Natural killer cell (primary cell): ENCODE results near the gene ATF5. TPM values are rescaled to one million over a fixed set of nuclear protein-coding genes. Genes with fewer than 3 reads are reported as not detected.

ENCODE experiments used
- ATAC-seq, 3 donors: fragments of 150-1000 bp in 2 of 3; fragments of 200-7000 bp in 1 of 3; cut with Tn5 transposase; 1 replicate in 1 of 3; 2 replicates in 2 of 3; pipeline ENCODE4 v1.10.0; 2021; ENCODE audit warnings: mild to moderate bottlenecking in 2 of 3, moderate library complexity in 2 of 3
- DNase-seq, 2 donors: peaks; one replicate each; pipeline versions ENCODE4 v3.0.0 to v3.0.0-alpha.2; 2013 to 2021; ENCODE audit warnings: mixed read lengths in 1 of 2
- H3K27ac ChIP-seq: one replicate; pipeline ENCODE4 v1.5.1; 2013; ENCODE audit warnings: mild to moderate bottlenecking, low read length
- H3K27me3 ChIP-seq: one replicate; pipeline ENCODE4 v1.6.1; 2013; ENCODE audit warnings: low read length; ENCODE audit not compliant: control insufficient read depth, insufficient read depth
- H3K36me3 ChIP-seq: one replicate; pipeline ENCODE4 v1.6.1; 2013; ENCODE audit warnings: low read length; ENCODE audit not compliant: control insufficient read depth, insufficient read depth
- H3K4me1 ChIP-seq: one replicate; pipeline ENCODE4 v1.6.1; 2013; ENCODE audit warnings: low read length; ENCODE audit not compliant: control insufficient read depth, insufficient read depth
- H3K4me3 ChIP-seq: one replicate; pipeline ENCODE4 v1.5.1; 2013; ENCODE audit warnings: low read length
- H3K9me3 ChIP-seq: one replicate; pipeline ENCODE4 v1.6.1; 2013; ENCODE audit warnings: low read length; ENCODE audit not compliant: control insufficient read depth, insufficient read depth
- H3K27ac Mint-ChIP-seq, 2 donors: one replicate each; pipeline ENCODE4 v1.8.0; 2022; ENCODE audit warnings: mild to moderate bottlenecking in 2 of 2, mixed read lengths in 2 of 2, moderate library complexity in 1 of 2
- H3K27me3 Mint-ChIP-seq, 2 donors: one replicate each; pipeline ENCODE4 v1.8.0; 2022; ENCODE audit warnings: low read depth in 2 of 2, mixed read lengths in 2 of 2
- H3K36me3 Mint-ChIP-seq: one replicate; pipeline ENCODE4 v1.8.0; 2022; ENCODE audit warnings: mixed read lengths
- H3K4me1 Mint-ChIP-seq, 2 donors: one replicate each; pipeline ENCODE4 v1.8.0; 2022; ENCODE audit warnings: mixed read lengths in 2 of 2
- H3K4me3 Mint-ChIP-seq: one replicate; pipeline ENCODE4 v1.8.0; 2022; ENCODE audit warnings: mild to moderate bottlenecking, moderate library complexity, mixed read lengths
- H3K9me3 Mint-ChIP-seq, 2 donors: one replicate each; pipeline ENCODE4 v1.8.0; 2022; ENCODE audit warnings: mixed read lengths in 2 of 2
- WGBS: methylation state at CpG from one replicate; pipeline ENCODE4 v1.1.7; 2013; ENCODE audit warnings: missing lambda C conversion rate; ENCODE audit not compliant: insufficient coverage; 5-methylcytosine and 5-hydroxymethylcytosine counted together
- intact Hi-C: fragments of 100-400 bp; cut with micrococcal nuclease; formaldehyde crosslinking; loops from one replicate; pipeline ENCODE4 v1.14.2; 2022
- total RNA-seq, 4 donors: library from RNA; stranded (reverse); fragments of 120-200 nt in 1 of 4; gene quantifications; one replicate each; pipeline versions ENCODE4 v1.2.3 to v1.2.4, GENCODE V29; 2013 to 2022
- TF ChIP-seq, protein P1 (sequence below): fragments of 200-600 bp; IDR thresholded peaks from one replicate; pipeline ENCODE4 v1.8.0; 2022; ENCODE audit warnings: antibody characterized with exemption

The ATF5 gene
- total RNA-seq, 3 donors from 2014 or later (not counting 1 experiment from before 2014, with no cell fraction given), result 11.7 to 15.4 (median 14.2) TPM

DNA sequence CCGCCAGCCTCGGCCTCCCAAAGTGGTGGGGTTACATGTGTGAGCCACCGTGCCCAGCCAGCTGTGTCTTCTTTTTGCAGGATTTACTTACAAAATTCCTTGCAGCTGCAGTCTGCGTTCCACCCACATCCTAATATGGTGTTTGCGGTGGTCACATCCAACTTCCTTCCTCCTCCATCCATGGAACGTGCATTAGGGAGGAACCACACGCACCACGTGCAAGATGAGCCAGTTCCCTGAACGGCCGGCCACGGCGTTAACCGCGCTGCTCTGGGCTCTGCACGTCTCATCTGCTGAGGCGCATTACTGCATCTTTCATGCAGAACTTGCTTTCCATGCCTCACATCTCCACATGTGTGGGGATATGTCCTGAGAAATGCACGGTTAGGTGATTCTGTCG is 45.0 kb downstream of the ATF5 start:
- H3K4me3 Mint-ChIP-seq, result no peak overlapping the region
- Histone ChIP-seq H3K9me3 (no peaks in the 10 kb centered on the region), H3K4me3 (no peak overlapping the region), H3K36me3 (peaks cover 34% of the 10 kb centered on the region), H3K27me3 (no peaks in the 10 kb centered on the region), H3K4me1 (peaks cover 2% of the 10 kb centered on the region), H3K27ac (no peak overlapping the region)
- no peaks in the 10 kb centered on the region for H3K36me3 Mint-ChIP-seq
- no peaks in the 10 kb centered on the region for H3K9me3 Mint-ChIP-seq
- no peaks in the 10 kb centered on the region for H3K27me3 Mint-ChIP-seq
- TF ChIP-seq, protein P1, sequence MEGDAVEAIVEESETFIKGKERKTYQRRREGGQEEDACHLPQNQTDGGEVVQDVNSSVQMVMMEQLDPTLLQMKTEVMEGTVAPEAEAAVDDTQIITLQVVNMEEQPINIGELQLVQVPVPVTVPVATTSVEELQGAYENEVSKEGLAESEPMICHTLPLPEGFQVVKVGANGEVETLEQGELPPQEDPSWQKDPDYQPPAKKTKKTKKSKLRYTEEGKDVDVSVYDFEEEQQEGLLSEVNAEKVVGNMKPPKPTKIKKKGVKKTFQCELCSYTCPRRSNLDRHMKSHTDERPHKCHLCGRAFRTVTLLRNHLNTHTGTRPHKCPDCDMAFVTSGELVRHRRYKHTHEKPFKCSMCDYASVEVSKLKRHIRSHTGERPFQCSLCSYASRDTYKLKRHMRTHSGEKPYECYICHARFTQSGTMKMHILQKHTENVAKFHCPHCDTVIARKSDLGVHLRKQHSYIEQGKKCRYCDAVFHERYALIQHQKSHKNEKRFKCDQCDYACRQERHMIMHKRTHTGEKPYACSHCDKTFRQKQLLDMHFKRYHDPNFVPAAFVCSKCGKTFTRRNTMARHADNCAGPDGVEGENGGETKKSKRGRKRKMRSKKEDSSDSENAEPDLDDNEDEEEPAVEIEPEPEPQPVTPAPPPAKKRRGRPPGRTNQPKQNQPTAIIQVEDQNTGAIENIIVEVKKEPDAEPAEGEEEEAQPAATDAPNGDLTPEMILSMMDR, result no peak
- WGBS, result 79% methylated on average over 18 of the region's 18 CpGs
- intact Hi-C loops, result no loop called here
- no peak overlapping the region for H3K27ac Mint-ChIP-seq
- H3K4me1 Mint-ChIP-seq, result no peaks in the 10 kb centered on the region
- DNase-seq (no peak), ATAC-seq (no peak)

DNA sequence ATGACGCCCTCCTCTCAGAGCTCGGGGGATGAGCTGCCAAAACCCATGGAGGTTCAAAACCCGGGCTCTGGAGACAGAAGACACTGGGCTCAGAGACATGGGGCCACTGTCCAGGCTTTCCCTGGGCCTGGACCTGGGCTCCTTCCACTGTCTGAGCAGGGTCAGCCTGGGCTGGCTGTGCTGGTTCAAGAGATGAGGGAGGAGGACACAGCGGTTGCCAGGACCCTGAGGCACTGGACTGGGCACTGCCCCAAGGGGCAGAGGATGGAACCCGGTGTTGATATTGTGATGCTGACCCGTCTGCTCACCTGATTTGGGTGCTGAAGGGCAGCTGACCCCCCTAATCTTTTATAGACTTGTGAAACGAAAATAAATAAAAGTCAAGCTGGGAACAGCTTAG is 46.0 kb downstream of the ATF5 start:
- Histone ChIP-seq H3K27me3 (no peaks in the 10 kb centered on the region), H3K4me3 (no peak overlapping the region), H3K4me1 (no peaks in the 10 kb centered on the region), H3K9me3 (no peaks in the 10 kb centered on the region), H3K36me3 (peaks cover 35% of the 10 kb centered on the region), H3K27ac (no peak overlapping the region)
- Mint-ChIP-seq H3K36me3 (no peaks in the 10 kb centered on the region), H3K27ac (no peak overlapping the region), H3K4me3 (no peak overlapping the region), H3K9me3 (no peaks in the 10 kb centered on the region), H3K4me1 (no peaks in the 10 kb centered on the region), H3K27me3 (no peaks in the 10 kb centered on the region)
- TF ChIP-seq, protein P1, result no peak
- WGBS, result 93% methylated on average over 7 of the region's 7 CpGs
- intact Hi-C loops, result no loop called here
- DNase-seq (no peak), ATAC-seq (no peak)

DNA sequence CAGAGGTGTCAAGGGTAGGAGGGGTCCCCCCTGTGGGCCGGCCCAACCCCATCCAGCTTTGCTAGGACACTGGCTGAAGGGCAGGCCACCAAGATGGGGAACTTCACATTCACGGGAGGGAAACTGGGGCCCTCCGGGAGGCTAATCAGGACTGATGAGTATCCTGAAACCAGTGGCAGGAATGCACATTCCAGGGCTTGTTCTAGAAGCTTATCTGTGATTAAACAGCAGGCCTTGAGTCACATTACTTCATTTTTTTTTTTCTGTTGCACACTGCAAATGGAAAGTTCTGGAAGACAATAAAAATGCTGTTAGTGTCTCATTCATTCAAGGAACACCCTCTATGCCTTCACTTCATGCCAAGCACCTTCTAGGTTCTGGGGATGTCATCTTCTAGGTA is 47.5 kb downstream of the ATF5 start:
- Mint-ChIP-seq H3K4me3 (no peak overlapping the region), H3K9me3 (no peaks in the 10 kb centered on the region), H3K4me1 (no peaks in the 10 kb centered on the region), H3K36me3 (no peaks in the 10 kb centered on the region), H3K27ac (no peak overlapping the region), H3K27me3 (no peaks in the 10 kb centered on the region)
- H3K27ac ChIP-seq, result no peak overlapping the region
- no peaks in the 10 kb centered on the region for H3K4me1 ChIP-seq
- no peaks in the 10 kb centered on the region for H3K27me3 ChIP-seq
- H3K36me3 ChIP-seq, result peaks cover 37% of the 10 kb centered on the region
- no peak for DNase-seq
- ATAC-seq, result no peak
- TF ChIP-seq, protein P1, result no peak
- H3K4me3 ChIP-seq, result no peak overlapping the region
- no peaks in the 10 kb centered on the region for H3K9me3 ChIP-seq
- intact Hi-C loops, result no loop called here
- WGBS, result 94% methylated on average over 3 of the region's 3 CpGs

DNA sequence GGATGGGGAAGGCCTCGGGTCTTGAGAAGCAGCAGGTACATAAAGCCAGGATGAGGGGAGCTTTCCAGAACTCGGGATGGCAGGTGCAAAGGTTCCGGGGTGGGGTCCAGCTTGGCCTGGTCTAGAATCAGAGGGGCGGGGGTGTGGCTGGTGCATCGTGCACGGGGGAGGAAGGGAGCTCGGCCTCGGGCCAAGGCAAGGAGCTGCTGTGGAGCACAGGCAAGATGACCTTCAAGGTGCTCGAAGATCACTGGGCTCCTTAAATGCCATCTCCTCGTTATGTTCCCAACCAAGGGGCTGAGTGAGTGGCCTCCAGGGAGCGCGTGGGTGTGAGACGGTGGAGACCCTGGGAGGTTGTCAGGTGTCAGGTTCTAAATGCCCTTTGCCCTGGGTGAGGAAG is 48.1 kb downstream of the ATF5 start:
- DNase-seq, result no peak
- TF ChIP-seq, protein P1, result no peak
- Histone ChIP-seq H3K36me3 (peaks cover 40% of the 10 kb centered on the region), H3K9me3 (no peaks in the 10 kb centered on the region), H3K27me3 (no peaks in the 10 kb centered on the region), H3K4me1 (no peaks in the 10 kb centered on the region), H3K4me3 (no peak overlapping the region), H3K27ac (no peak overlapping the region)
- Mint-ChIP-seq H3K27ac (no peak overlapping the region), H3K4me3 (no peak overlapping the region), H3K27me3 (no peaks in the 10 kb centered on the region), H3K9me3 (no peaks in the 10 kb centered on the region), H3K4me1 (no peaks in the 10 kb centered on the region), H3K36me3 (no peaks in the 10 kb centered on the region)
- 97% methylated on average over 13 of the region's 13 CpGs for whole genome bisulfite sequencing
- ATAC-seq, result no peak
- intact Hi-C loops, result no loop called here
